Activated CD8-positive, alpha-beta memory T cell treated with anti-CD3 and anti-CD28 coated beads, Interleukin-2, amount 10 ng/mL, durations not matched to agents 7 days and 5 days (primary cell): ENCODE measurements around the gene MEGF10. TPM values are rescaled to one million over a fixed set of nuclear protein-coding genes. Genes with fewer than 3 reads are reported as not detected.

Experiments
- ATAC-seq: fragments of 150-1000 bp; cut with Tn5 transposase; one replicate; pipeline ENCODE4 v1.10.0; 2021; ENCODE audit warnings: moderate library complexity
- CTCF ChIA-PET: fragments of 350-600 bp; sonication (Branson Sonifier 250); formaldehyde crosslinking; loops from one replicate; lab custom pipeline; 2021; ENCODE audit warnings: antibody characterized with exemption; lab: Charles Lee
- DNase-seq: peaks from one replicate; pipeline ENCODE4 v3.0.0-alpha.2; 2020
- H3K27ac Mint-ChIP-seq: one replicate; pipeline ENCODE4 v1.8.0; 2021; ENCODE audit warnings: mild to moderate bottlenecking, mixed read lengths
- H3K27me3 Mint-ChIP-seq: one replicate; pipeline ENCODE4 v1.8.0; 2021; ENCODE audit warnings: mixed read lengths
- H3K36me3 Mint-ChIP-seq: one replicate; pipeline ENCODE4 v1.8.0; 2021; ENCODE audit warnings: mild to moderate bottlenecking, mixed read lengths
- H3K4me1 Mint-ChIP-seq: one replicate; pipeline ENCODE4 v1.8.0; 2021; ENCODE audit warnings: mixed read lengths
- H3K4me3 Mint-ChIP-seq: one replicate; pipeline ENCODE4 v1.8.0; 2021; ENCODE audit warnings: mild to moderate bottlenecking, moderate library complexity, mixed read lengths
- H3K9me3 Mint-ChIP-seq: one replicate; pipeline ENCODE4 v1.8.0; 2022; ENCODE audit warnings: low read depth, mixed read lengths
- total RNA-seq, 2 experiments: library from RNA; stranded (reverse); gene quantifications; one replicate each; pipeline ENCODE4 v1.2.3, GENCODE V29; 2021

The MEGF10 gene
- total RNA-seq, 2 experiments from 2014 or later = not detected

DNA sequence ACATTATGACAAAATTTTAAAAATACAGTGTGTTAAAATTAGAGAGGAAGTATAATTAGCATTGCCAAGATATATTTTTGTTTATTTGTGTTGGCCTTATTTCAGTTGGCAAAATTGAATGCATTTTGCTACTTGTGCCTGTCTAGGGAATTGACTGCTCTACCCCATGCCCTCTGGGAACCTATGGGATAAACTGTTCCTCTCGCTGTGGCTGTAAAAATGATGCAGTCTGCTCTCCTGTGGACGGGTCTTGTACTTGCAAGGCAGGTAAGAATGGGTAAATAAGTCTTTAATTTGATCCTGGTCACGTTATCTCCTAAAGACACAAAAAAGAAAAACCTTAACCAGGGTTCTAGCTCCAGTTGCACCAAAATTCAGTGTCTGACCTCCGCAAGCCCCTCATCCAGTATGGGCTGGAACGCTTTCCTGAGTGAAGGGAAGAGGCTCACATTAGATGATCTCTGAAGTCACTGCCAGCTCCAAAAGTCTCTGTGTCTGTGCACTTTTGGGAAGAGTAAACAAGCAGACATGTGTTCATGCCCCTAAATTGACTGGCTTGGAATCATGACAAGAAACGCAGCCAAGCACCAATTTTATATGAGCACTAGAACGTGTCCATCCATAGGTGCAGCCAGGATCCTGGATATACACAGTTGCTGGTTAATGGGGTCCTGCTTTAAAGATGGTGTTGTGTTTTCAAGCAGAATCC is 128.5 kb downstream of the MEGF10 start:
- Mint-ChIP-seq H3K27ac (no peak overlapping the region), H3K4me1 (peaks cover 4% of the 10 kb centered on the region)

DNA sequence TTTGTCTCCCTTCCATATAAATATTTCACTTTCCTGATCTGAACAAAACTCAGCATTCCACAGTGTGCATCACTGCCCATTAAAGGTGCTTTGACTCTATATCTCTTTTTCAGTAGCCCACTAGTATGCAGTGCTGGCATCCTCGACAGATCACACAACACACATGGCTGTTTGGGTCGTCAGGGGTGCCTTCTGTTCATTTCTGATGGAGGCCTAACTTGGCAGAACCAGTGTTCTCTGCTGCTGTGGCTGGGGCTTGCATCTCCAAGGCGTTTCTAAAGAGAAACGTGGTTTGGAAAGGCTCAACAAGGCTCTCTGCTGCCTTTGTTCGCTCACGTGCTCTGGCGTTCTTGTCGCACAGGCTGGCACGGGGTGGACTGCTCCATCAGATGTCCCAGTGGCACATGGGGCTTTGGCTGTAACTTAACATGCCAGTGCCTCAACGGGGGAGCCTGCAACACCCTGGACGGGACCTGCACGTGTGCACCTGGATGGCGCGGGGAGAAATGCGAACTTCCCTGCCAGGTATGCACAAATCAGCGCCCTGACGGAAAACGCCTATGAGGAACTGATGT is 129.2 kb downstream of the MEGF10 start:
- no peak for ATAC-seq
- Mint-ChIP-seq H3K27me3 (peaks cover 11% of the 10 kb centered on the region), H3K9me3 (no peaks in the 10 kb centered on the region), H3K4me1 (peaks cover 4% of the 10 kb centered on the region), H3K36me3 (no peaks in the 10 kb centered on the region), H3K27ac (no peak overlapping the region), H3K4me3 (no peak overlapping the region)
- DNase-seq = no peak
- CTCF ChIA-PET = no interaction called here

More for the DNA sequence above, 128.5 kb downstream of the MEGF10 start:
- no peak overlapping the region for H3K4me3 Mint-ChIP-seq
- ATAC-seq (no peak), DNase-seq (no peak)
- no peaks in the 10 kb centered on the region for H3K9me3 Mint-ChIP-seq
- H3K27me3 Mint-ChIP-seq = peaks cover 9% of the 10 kb centered on the region
- CTCF ChIA-PET = no interaction called here
- no peaks in the 10 kb centered on the region for H3K36me3 Mint-ChIP-seq

DNA sequence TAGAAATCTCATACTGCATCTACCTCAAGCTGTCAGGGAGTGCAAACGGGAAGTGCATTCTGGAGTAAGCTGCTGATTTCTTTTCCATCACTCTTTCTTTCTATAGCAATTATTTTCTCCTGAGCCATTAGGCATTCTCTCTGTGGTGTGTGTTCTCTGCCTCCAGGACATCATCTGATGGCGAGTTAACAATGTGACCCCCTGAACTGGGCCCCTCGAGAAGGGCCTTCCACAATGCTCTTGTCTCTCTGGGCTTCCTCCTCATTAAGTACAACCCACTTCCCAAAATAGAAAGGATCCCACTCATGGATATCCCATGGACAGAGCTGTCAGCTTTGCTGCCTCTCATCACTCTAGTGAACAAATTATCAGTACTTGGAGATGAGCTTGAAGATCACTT is 130.2 kb downstream of the MEGF10 start:
- Mint-ChIP-seq H3K9me3 (no peaks in the 10 kb centered on the region), H3K27me3 (peaks cover 13% of the 10 kb centered on the region), H3K4me3 (no peak overlapping the region), H3K4me1 (peaks cover 4% of the 10 kb centered on the region), H3K27ac (no peak overlapping the region), H3K36me3 (no peaks in the 10 kb centered on the region)
- CTCF ChIA-PET = no interaction called here
- no peak for DNase-seq
- no peak for ATAC-seq

DNA sequence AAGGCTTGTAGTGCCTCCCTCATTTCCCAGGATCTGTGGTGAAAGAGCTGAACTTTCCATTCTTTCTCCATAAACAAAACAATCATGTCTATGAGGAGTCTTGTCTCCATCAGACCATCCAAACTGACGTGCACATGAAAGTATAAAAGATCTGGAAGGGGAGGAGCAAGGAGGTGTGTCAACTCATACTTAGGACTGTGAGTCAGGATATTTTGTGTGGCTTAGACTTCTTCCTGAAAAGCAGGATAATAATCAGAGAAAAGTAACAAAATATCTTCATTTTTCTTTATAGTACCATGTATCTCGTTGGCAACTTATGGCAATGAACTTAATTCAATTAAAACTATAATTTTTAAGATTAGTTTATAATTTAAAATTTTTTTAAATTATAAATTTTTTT is 130.9 kb downstream of the MEGF10 start:
- ATAC-seq (no peak), DNase-seq (no peak)
- Mint-ChIP-seq H3K27me3 (peaks cover 13% of the 10 kb centered on the region), H3K27ac (no peak overlapping the region), H3K4me1 (peaks cover 4% of the 10 kb centered on the region), H3K36me3 (no peaks in the 10 kb centered on the region), H3K4me3 (no peak overlapping the region), H3K9me3 (no peaks in the 10 kb centered on the region)
- CTCF ChIA-PET = no interaction called here

DNA sequence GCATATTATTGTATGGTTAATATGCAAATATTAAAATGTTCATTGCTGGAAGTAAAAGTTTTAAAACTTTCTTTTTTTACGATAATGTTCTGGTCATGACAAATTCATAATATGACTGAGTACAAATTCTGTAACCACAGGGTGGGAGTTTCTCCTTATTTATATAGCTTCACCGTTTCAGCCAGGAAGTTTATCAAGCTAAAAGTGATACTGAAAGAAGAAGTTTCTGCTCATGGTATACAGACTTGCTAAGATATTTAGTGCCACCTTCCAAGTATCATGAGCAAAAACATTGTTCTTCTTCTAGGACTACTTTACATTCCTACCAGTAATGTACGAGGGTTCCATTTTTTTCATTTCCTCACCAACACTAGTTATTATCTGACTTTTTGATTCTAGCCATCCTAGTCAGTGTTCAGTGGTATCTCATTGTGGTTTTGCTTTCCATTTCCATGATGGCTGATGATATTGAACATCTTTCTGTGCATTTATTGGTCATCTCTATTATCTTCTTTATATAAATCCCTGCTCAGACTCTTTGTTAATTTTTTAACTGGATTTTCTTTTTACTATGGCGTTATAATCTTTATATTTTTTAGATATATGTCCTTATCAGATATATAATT is 132.7 kb downstream of the MEGF10 start:
- DNase-seq = no peak
- CTCF ChIA-PET = no interaction called here
- Mint-ChIP-seq H3K4me1 (peaks cover 4% of the 10 kb centered on the region), H3K9me3 (no peaks in the 10 kb centered on the region), H3K27ac (no peak overlapping the region), H3K27me3 (peaks cover 9% of the 10 kb centered on the region), H3K36me3 (no peaks in the 10 kb centered on the region), H3K4me3 (peak overlapping the region; percentile 9)
- ATAC-seq = no peak

DNA sequence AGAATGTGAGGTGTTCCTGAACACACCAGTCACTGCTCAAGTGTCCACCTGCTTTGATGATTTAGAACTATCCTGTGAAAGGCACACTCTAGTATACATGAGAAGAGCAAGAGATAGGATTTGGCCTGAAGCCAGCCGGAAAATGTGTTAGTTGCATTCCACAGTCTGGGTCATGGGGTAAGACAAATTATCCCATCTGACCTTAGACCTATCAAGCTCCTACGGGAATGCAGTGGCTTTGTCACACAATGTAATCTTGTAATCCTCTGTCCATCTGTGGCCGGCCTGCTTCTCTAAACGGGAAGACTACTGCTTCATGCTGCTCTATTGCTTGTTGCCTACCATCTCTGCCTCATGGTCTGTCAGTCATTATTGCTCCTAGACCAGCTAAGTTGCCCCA is 134.4 kb downstream of the MEGF10 start:
- Mint-ChIP-seq H3K27me3 (peaks cover 11% of the 10 kb centered on the region), H3K4me3 (no peak overlapping the region), H3K4me1 (peaks cover 4% of the 10 kb centered on the region), H3K27ac (no peak overlapping the region), H3K36me3 (no peaks in the 10 kb centered on the region), H3K9me3 (no peaks in the 10 kb centered on the region)
- CTCF ChIA-PET = no interaction called here
- no peak for ATAC-seq
- no peak for DNase-seq

DNA sequence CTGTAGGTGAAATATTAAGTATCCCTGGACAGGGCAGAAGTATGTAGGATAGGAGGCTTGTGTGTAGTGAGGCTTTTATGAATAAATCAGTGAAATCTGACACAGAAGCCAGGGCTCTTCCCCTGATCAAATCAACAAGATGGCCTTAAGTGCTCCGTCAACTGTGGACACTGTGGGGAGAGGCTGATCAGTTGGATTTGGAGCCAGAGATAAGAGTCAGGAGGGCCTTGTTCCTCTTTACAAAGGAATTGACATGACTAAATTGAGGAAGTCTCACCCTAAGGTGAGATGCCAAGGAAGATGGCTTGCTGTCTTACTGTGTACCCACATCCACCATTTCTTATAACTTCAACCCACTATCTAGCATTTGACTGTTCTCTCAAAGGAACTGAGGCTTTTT is 135.3 kb downstream of the MEGF10 start:
- Mint-ChIP-seq H3K4me1 (peaks cover 4% of the 10 kb centered on the region), H3K4me3 (no peak overlapping the region), H3K27ac (no peak overlapping the region), H3K27me3 (peaks cover 9% of the 10 kb centered on the region), H3K36me3 (no peaks in the 10 kb centered on the region), H3K9me3 (no peaks in the 10 kb centered on the region)
- no peak for ATAC-seq
- no peak for DNase-seq
- CTCF ChIA-PET = no interaction called here

DNA sequence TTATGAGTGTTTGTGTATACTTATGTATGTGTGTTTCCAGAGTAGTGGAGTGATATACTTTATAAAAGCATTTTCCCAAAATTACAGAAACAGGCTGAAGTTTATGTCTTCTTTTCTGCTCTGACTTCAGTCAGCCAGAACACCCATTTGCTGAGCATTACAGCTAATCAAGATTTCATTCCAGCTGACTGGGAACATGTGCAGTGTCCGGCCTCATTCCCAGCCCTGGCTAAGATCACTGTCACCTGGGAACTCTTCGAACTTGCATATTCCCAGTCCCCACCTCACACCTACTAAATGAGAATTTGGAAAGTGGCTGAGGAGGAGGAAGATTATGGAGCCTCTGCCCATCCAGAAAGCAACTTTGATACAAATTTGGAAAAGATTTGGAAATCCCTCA is 136.1 kb downstream of the MEGF10 start:
- no peak overlapping the region for H3K4me3 Mint-ChIP-seq
- H3K27me3 Mint-ChIP-seq = peaks cover 8% of the 10 kb centered on the region
- no peaks in the 10 kb centered on the region for H3K36me3 Mint-ChIP-seq
- DNase-seq (no peak), ATAC-seq (no peak)
- CTCF ChIA-PET = no interaction called here
- no peaks in the 10 kb centered on the region for H3K9me3 Mint-ChIP-seq
- H3K27ac Mint-ChIP-seq = no peak overlapping the region
- peaks cover 4% of the 10 kb centered on the region for H3K4me1 Mint-ChIP-seq

DNA sequence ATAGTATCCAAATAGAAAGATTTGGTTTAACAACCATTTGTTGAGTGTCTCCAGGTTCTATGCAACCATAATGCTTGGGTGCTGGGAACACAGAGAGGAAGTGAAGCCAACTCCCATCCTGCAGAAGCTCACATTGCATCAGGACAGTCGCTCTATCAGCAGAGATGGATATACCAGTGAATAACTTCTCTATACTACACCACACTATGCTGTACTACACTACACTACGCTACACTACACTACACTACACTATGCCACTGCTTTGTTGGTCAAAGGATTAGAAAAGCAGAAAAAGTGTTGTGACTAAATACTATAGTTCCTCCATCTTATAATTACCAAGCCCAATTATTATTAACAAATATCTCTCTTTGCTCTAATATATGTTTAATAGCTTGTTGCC is 137.7 kb downstream of the MEGF10 start:
- DNase-seq = no peak
- peaks cover 8% of the 10 kb centered on the region for H3K27me3 Mint-ChIP-seq
- no peak overlapping the region for H3K27ac Mint-ChIP-seq
- no peaks in the 10 kb centered on the region for H3K9me3 Mint-ChIP-seq
- no peak for ATAC-seq
- H3K4me1 Mint-ChIP-seq = peaks cover 2% of the 10 kb centered on the region
- H3K4me3 Mint-ChIP-seq = no peak overlapping the region
- no peaks in the 10 kb centered on the region for H3K36me3 Mint-ChIP-seq
- CTCF ChIA-PET = no interaction called here

DNA sequence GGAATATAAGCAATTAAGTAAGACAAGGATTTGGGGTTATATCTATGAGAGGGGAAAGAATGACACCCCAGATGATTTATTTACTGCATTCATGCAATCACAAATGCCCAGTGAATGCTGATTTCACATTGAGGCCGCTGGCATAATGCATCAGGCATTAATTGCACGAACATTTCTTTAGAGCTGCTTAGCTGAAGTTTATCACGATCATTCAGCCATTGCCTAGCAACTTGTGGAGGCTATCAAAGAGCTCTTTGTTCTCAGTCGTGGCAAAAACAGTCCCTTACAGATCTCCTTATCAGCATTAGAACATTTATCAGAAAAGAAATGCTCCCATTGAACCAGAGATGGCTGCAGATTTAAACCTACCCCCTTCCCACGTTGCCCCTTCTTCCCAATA is 138.2 kb downstream of the MEGF10 start:
- Mint-ChIP-seq H3K4me3 (no peak overlapping the region), H3K27ac (no peak overlapping the region), H3K4me1 (no peaks in the 10 kb centered on the region), H3K36me3 (no peaks in the 10 kb centered on the region), H3K9me3 (no peaks in the 10 kb centered on the region), H3K27me3 (peaks cover 8% of the 10 kb centered on the region)
- no peak for ATAC-seq
- no peak for DNase-seq
- CTCF ChIA-PET = no interaction called here

DNA sequence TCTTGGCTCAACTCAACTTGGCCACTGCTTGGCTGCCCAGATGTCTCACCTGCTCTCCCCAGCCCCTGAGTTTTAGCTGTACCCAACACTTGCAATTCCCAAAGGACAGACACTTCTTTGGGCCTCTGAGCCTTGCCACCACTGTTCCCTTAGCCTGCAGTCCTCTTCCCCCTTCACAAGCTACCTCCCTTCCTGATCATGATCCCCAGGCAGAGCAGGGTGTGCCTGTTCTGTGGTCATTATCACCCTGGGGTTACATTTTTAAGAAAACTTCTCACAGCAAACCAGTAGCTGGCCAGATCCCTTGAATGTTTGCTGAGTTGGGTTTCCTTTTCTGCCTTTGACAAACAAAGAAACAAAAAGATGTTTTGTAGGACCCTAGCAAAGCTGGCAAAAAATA is 139.3 kb downstream of the MEGF10 start:
- CTCF ChIA-PET = no interaction called here
- peaks cover 4% of the 10 kb centered on the region for H3K27me3 Mint-ChIP-seq
- no peak overlapping the region for H3K4me3 Mint-ChIP-seq
- no peaks in the 10 kb centered on the region for H3K36me3 Mint-ChIP-seq
- no peaks in the 10 kb centered on the region for H3K4me1 Mint-ChIP-seq
- no peaks in the 10 kb centered on the region for H3K9me3 Mint-ChIP-seq
- no peak for DNase-seq
- no peak for ATAC-seq
- no peak overlapping the region for H3K27ac Mint-ChIP-seq

DNA sequence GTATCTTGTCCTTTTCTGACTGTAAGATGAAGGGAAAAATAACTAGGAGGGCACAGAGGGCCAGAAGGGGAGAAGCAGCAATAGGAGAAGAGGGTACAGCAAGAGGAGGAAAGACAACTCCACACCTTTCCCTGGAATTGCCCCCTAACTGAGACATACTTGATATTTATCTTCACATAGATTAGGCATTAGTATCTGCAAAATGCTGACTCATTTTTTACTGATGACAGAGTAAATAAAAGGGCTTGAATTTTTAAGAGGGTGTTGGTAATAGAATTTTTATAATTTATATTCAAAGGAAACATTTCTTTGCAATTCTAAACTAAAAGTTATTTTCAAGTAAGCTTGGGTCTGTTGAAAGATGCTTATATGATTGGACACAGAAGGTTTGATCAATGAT is 140.0 kb downstream of the MEGF10 start:
- Mint-ChIP-seq H3K4me3 (no peak overlapping the region), H3K27ac (no peak overlapping the region), H3K36me3 (no peaks in the 10 kb centered on the region), H3K4me1 (no peaks in the 10 kb centered on the region), H3K9me3 (no peaks in the 10 kb centered on the region), H3K27me3 (peaks cover 4% of the 10 kb centered on the region)
- CTCF ChIA-PET = no interaction called here
- ATAC-seq = no peak
- no peak for DNase-seq

DNA sequence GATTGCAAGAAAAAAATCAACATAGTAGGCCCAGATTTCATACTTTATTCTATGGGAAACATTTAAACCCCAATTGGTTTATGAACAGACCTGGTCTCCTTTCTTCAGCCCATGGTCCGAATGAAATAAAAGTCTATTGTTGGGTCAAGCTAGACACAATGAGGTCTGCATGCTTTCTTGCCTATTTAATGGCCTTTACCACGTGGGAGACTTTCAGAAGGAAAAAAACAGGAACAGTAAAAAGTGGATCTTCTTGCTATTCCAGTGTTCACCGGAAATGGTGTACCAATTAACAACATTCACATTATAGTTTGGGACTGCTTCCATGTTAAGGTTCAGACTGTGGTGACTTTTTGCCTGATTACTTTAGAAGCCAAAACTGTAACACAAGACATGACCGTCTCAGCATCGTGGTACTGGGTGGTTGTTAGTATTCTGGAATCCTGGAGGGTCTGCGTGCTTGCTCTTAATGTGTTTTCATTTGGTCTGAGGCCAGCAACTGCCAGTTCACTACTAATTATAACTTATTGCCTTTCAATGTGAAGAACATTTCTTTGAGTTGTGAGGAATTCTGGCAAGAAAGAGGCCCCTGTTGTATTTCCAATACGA is 141.5 kb downstream of the MEGF10 start:
- Mint-ChIP-seq H3K27ac (no peak overlapping the region), H3K27me3 (peaks cover 8% of the 10 kb centered on the region), H3K9me3 (no peaks in the 10 kb centered on the region), H3K36me3 (no peaks in the 10 kb centered on the region), H3K4me3 (no peak overlapping the region), H3K4me1 (no peaks in the 10 kb centered on the region)
- DNase-seq (no peak), ATAC-seq (no peak)
- CTCF ChIA-PET = interaction anchor here (0.7 kb wide), 1 partner anchor 931 kb away, joined by 3 read pairs; no protein-coding TSS in a partner anchor

DNA sequence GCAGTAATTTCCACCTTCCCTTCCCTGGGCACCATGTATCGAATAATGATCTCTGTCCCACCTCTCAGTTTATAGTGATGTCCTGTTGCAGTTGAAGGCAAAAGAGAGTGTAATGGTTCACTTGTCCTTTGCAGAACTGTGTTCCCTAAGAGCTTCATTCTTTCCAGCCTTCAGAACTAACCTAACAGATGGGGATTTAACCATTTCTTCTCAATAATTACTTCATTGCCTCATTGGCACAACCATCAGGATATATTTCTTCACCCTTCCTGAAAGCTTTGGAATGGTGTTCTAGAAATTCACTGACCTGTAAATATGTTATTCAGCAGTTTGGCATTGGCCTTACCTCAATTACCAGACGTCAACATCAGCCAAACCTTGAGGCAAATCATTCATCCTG is 142.9 kb downstream of the MEGF10 start:
- Mint-ChIP-seq H3K27me3 (peaks cover 8% of the 10 kb centered on the region), H3K9me3 (no peaks in the 10 kb centered on the region), H3K36me3 (no peaks in the 10 kb centered on the region), H3K27ac (no peak overlapping the region), H3K4me3 (no peak overlapping the region), H3K4me1 (no peaks in the 10 kb centered on the region)
- ATAC-seq (no peak), DNase-seq (no peak)
- CTCF ChIA-PET = no interaction called here
